Stimulated activated CD8-positive, alpha-beta memory T cell treated with anti-CD3 and anti-CD28 coated beads, Interleukin-2, amount 100 ng/mL, for 48 hours (primary cell): ENCODE measurements around the gene PCDHA4.
"Not testable (repeated sequence)": the region's sequence is repeated elsewhere in the genome, so short reads cannot be mapped to it uniquely, and the experiment has no call there.

ENCODE experiments used
- DNase-seq, 2 donors: peaks; one replicate each; pipeline ENCODE4 v3.0.0-alpha.2; 2020; ENCODE audit warnings: low read depth in 2 of 2

Gene PCDHA4

DNA sequence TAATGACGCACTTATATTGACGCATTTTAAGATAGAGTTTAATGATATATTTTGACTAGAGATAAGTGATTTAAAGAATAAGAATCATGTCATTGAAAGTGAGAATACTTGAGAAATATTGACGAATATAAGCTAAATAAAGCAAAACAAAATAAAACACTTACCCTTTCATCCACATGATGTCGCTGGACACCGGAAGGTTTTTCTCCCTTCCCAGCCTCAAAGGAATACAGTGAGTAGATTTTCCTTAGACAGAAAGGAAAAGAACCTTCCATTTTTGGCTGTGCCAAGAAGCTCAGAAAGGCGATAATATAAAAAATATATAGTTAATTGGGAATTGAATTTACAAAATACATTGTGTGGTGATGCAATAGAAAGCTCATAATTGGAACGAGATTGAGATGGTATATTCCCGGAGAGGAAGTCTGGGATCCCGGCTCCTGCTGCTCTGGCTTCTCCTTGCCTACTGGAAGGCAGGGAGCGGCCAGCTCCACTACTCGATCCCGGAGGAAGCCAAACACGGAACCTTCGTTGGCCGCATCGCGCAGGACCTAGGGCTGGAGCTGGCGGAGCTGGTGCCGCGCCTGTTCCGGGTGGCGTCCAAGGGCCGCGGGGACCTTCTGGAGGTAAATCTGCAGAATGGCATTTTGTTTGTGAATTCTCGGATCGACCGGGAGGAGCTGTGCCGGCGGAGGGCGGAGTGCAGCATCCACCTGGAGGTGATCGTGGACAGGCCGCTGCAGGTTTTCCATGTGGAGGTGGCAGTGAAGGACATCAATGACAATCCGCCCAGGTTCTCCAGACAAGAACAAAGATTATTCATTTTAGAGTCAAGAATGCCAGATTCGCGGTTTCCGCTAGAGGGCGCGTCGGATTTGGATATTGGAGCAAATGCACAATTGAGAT lies 14.8 kb downstream of the PCDHA4 start, which contains the start of gene PCDHA5:
TSS of gene PCDHA5 (plus strand) at position 239 of the 906 bp plus-strand sequence.
- DNase-seq = peak; percentile 23 to 24

DNA sequence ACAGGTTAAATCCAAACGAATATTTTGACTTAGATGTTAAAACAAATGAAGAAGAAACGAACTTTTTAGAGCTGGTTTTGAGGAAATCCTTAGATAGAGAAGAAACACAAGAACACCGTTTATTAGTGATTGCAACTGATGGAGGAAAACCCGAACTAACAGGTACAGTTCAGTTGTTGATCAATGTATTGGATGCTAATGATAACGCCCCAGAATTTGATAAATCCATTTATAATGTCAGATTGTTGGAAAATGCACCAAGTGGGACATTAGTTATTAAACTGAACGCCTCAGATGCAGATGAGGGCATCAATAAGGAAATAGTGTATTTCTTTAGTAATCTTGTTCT lies 15.4 kb downstream of the PCDHA4 start:
- DNase-seq = no peak

DNA sequence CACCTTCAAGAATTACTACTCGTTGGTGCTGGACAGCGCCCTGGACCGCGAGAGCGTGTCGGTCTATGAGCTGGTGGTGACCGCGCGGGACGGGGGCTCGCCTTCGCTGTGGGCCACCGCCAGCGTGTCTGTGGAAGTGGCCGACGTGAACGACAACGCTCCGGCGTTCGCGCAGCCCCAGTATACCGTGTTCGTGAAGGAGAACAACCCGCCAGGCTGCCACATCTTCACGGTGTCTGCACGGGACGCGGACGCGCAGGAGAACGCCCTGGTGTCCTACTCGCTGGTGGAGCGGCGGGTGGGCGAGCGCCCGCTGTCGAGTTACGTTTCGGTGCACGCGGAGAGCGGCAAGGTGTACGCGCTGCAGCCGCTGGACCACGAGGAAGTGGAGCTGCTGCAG lies 16.1 kb downstream of the PCDHA4 start:
- DNase-seq = not testable (repeated sequence)

DNA sequence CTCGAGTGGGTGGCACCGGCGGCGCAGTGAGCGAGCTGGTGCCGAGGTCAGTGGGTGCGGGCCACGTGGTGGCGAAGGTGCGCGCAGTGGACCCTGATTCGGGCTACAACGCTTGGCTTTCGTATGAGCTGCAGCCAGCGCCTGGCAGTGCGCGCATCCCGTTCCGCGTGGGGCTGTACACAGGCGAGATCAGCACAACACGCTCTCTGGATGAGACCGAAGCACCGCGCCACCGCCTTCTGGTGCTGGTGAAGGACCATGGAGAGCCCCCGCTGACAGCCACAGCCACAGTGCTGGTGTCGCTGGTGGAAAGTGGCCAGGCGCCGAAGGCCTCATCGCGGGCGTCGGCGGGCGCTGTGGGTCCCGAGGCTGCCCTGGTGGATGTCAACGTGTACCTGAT lies 16.6 kb downstream of the PCDHA4 start:
- no peak for DNase-seq

DNA sequence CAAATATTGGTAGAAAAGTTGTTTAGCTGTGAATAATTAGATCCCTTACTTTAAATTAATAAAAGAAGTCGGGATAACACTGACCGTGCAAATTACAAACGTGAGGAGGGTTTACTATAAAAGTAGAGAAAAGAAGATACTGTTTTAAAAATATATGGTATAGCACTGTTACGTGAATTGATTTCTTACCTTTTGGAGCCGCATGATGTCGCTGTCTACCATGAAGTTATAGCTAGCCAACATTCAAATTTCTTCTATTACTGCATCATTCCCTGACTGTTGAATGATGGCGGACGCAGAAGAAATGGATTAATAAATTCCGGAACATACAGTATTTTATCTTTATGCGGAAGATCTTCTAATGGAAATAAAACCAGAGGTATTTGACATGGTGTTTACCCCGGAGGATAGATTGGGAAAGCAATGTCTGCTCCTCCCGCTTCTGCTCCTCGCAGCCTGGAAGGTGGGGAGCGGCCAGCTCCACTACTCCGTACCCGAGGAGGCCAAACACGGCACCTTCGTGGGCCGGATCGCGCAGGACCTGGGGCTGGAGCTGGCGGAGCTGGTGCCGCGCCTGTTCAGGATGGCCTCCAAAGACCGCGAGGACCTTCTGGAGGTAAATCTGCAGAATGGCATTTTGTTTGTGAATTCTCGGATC lies 21.0 kb downstream of the PCDHA4 start, which contains the start of gene PCDHA6:
TSS of gene PCDHA6 (plus strand) at position 257 of the 658 bp plus-strand sequence. CDS start at position 389, 132 bp downstream.
- DNase-seq = no peak

DNA sequence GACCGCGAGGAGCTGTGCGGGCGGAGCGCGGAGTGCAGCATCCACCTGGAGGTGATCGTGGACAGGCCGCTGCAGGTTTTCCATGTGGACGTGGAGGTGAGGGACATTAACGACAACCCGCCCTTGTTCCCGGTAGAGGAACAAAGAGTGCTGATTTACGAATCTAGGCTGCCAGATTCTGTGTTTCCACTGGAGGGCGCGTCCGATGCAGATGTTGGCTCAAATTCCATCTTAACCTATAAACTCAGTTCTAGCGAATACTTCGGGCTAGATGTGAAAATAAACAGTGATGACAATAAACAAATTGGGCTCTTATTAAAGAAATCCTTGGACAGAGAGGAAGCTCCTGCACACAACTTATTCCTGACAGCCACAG lies 21.5 kb downstream of the PCDHA4 start:
- no peak for DNase-seq

DNA sequence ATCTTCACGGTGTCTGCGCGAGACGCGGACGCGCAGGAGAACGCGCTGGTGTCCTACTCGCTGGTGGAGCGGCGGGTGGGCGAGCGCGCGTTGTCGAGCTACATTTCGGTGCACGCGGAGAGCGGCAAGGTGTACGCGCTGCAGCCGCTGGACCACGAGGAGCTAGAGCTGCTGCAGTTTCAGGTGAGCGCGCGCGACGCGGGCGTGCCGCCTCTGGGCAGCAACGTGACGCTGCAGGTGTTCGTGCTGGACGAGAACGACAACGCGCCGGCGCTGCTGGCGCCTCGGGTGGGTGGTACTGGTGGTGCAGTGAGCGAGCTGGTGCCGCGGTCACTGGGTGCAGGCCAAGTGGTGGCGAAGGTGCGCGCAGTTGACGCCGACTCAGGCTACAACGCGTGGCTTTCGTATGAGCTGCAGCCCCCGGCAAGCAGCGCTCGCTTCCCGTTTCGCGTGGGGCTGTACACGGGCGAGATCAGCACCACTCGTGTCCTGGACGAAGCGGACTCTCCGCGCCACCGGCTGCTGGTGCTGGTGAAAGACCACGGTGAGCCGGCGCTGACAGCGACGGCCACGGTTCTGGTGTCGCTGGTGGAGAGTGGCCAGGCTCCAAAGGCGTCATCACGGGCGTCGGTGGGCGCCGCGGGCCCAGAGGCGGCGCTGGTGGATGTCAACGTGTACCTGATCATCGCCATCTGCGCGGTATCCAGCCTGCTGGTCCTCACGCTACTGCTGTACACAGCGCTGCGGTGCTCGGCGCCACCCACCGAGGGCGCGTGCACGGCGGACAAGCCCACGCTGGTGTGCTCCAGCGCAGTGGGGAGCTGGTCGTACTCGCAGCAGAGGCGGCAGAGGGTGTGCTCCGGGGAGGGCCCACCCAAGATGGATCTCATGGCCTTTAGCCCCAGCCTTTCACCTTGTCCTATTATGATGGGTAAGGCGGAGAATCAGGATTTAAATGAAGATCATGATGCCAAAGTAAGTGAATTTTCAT lies 22.9 kb downstream of the PCDHA4 start:
- not testable (repeated sequence) for DNase-seq

DNA sequence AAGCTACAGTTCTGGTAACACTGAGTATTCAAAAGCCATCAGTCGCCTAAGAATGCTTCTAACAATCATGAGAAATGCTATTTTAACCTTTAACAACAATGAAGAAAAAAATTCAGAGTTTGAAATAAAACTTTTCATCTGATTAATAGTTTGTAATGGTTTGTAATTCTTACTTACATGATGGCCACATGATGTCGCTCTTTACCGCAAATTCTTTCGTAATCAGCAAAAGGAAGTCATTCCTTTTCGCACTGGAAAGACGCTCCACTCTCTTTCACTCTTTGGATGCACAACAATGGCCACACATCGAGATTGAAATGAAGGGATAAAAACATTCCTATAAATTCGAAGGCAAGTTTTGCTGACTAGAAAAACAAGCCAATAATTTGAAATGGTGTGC lies 27.1 kb downstream of the PCDHA4 start, which contains the start of gene PCDHA7:
TSS of gene PCDHA7 (plus strand) at position 277 of the 400 bp plus-strand sequence. CDS start at position 392, 115 bp downstream.
- no peak for DNase-seq

DNA sequence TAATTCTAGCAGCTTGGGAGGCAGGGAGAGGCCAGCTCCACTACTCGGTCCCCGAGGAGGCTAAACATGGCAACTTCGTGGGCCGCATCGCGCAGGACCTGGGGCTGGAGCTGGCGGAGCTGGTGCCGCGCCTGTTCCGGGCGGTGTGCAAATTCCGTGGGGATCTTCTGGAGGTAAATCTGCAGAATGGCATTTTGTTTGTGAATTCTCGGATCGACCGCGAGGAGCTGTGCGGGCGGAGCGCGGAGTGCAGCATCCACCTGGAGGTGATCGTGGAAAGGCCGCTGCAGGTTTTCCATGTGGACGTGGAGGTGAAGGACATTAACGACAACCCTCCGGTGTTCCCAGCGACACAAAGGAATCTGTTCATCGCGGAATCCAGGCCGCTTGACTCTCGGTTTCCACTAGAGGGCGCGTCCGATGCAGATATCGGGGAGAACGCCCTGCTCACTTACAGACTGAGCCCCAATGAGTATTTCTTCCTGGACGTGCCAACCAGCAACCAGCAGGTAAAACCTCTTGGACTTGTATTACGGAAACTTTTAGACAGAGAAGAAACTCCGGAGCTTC lies 27.7 kb downstream of the PCDHA4 start:
- not testable (repeated sequence) for DNase-seq

DNA sequence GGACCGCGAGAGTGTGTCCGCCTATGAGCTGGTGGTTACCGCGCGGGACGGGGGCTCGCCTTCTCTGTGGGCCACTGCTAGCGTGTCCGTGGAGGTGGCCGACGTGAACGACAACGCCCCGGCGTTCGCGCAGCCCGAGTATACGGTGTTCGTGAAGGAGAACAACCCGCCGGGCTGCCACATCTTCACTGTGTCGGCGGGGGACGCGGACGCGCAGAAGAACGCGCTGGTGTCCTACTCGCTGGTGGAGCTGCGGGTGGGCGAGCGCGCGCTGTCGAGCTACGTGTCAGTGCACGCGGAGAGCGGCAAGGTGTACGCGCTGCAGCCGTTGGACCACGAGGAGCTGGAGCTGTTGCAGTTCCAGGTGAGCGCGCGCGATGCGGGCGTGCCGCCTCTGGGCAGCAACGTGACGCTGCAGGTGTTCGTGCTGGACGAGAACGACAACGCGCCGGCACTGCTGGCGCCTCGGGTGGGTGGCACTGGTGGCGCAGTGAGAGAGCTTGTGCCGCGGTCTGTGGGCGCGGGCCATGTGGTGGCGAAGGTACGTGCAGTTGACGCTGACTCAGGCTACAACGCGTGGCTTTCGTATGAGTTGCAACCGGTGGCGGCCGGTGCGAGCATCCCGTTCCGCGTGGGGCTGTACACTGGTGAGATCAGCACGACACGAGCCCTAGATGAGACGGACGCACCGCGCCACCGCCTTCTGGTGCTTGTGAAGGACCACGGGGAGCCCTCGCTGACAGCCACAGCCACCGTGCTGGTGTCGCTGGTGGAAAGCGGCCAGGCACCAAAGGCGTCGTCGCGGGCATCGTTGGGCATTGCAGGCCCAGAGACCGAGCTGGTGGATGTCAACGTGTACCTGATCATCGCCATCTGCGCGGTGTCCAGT lies 29.0 kb downstream of the PCDHA4 start:
- no peak for DNase-seq

DNA sequence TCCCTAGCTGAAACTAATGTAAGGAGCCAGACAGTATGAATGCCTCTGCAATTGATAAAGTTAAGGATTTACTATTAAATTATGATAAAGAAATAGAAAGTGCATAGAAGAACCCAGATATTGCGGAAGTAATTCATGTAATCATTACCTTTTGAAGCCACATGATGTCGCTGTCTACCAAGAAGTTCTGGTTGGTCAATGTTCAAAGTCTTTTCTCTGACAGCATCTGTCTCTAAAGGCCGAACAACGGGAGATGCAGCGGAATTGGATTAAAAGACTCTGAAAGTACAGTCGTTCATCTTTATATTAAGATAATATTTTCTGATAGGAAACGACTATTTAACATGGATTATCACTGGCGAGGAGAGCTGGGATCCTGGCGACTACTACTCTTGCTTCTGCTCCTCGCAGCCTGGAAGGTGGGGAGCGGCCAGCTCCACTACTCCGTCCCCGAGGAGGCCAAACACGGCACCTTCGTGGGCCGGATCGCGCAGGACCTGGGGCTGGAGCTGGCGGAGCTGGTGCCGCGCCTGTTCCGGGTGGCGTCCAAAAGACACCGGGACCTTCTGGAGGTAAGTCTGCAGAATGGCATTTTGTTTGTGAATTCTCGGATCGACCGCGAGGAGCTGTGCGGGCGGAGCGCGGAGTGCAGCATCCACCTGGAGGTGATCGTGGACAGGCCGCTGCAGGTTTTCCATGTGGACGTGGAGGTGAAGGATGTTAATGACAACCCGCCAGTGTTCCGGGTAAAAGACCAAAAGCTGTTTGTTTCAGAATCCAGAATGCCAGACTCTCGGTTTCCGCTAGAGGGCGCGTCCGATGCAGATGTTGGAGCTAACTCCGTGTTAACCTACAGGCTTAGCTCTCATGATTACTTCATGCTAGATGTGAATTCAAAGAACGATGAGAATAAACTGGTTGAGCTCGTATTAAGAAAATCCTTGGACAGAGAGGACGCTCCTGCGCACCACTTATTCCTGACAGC lies 34.4 kb downstream of the PCDHA4 start, which contains the start of gene PCDHA8:
TSS of gene PCDHA8 (plus strand) at position 210 of the 985 bp plus-strand sequence. CDS start at position 345, 135 bp downstream.
- DNase-seq = peak in 1 of 2 donors; percentile 9

DNA sequence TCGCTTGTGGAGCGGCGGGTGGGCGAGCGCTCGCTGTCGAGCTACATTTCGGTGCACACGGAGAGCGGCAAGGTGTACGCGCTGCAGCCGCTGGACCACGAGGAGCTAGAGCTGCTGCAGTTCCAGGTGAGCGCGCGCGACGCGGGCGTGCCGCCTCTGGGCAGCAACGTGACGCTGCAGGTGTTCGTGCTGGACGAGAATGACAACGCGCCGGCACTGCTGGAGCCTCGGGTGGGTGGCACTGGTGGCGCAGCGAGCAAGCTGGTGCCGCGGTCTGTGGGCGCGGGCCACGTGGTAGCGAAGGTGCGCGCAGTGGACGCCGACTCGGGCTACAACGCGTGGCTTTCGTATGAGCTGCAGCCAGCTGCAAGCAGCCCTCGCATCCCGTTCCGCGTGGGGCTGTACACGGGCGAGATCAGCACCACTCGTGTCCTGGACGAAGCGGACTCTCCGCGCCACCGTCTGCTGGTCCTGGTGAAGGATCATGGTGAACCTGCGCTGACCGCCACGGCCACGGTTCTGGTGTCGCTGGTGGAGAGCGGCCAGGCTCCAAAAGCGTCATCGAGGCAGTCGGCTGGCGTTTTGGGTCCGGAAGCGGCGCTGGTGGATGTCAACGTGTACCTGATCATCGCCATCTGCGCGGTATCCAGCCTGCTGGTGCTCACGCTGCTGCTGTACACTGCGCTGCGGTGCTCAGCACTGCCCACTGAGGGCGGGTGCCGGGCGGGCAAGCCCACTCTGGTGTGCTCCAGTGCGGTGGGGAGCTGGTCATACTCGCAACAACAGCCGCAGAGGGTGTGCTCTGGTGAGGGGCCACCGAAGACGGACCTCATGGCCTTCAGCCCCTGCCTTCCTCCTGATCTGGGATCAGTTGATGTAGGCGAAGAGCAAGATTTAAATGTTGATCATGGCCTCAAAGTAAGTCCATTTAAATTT lies 36.2 kb downstream of the PCDHA4 start:
- no peak for DNase-seq

DNA sequence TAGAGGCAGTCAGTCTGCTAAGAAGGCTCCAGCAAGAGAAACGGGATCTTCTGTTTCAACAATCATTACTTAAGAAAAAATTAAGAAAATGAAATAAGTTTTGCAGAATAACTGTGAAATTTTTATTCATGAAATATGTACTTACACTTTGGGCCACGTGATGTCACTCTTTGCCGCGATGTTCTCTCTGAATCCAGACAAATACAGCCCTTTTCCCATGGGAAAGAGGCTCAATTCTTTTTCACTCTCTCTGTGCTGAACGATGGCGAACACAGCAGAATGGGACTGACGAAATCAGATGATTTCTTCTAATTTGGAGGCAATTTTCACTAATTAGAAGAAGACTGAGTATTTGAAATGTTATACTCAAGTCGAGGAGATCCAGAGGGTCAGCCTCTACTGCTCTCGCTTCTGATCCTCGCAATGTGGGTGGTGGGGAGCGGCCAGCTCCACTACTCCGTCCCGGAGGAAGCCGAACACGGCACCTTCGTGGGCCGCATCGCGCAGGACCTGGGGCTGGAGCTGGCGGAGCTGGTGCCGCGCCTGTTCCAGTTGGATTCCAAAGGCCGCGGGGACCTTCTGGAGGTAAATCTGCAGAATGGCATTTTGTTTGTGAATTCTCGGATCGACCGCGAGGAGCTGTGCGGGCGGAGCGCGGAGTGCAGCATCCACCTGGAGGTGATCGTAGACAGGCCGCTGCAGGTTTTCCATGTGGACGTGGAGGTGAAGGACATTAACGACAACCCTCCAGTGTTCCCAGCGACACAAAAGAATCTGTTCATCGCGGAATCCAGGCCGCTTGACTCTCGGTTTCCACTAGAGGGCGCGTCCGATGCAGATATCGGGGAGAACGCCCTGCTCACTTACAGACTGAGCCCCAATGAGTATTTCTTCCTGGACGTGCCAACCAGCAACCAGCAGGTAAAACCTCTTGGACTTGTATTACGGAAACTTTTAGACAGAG lies 41.6 kb downstream of the PCDHA4 start, which contains the start of gene PCDHA9:
TSS of gene PCDHA9 (plus strand) at position 244 of the 964 bp plus-strand sequence. CDS start at position 358, 114 bp downstream.
- not testable (repeated sequence) for DNase-seq

DNA sequence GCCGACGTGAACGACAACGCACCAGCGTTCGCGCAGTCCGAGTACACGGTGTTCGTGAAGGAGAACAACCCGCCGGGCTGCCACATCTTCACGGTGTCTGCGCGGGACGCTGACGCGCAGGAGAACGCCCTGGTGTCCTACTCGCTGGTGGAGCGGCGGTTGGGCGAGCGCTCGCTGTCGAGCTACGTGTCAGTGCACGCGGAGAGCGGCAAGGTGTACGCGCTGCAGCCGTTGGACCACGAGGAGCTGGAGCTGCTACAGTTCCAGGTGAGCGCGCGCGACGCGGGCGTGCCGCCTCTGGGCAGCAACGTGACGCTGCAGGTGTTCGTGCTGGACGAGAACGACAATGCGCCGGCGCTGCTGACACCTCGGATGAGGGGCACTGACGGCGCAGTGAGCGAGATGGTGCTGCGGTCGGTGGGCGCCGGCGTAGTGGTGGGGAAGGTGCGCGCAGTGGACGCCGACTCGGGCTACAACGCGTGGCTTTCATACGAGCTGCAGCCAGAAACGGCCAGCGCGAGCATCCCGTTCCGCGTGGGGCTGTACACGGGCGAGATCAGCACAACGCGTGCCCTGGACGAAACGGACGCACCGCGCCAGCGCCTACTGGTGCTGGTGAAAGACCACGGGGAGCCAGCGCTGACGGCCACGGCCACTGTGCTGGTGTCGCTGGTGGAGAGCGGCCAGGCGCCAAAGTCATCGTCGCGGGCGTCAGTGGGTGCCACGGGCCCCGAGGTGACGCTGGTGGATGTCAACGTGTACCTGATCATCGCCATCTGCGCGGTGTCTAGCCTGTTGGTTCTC lies 43.2 kb downstream of the PCDHA4 start:
- not testable (repeated sequence) for DNase-seq
